Measurements from ENCODE around the gene UBD. TPM values are rescaled to one million over a fixed set of nuclear protein-coding genes. Genes with fewer than 3 reads are reported as not detected.

UBD gene
- total RNA-seq, 1 donor from 2014 or later, result not detected

GRCh38 chr6:29522227-29522626 lies 37.3 kb downstream of the UBD start:
- no peak for DNase-seq (ENCODE audit: low spot score)
- H3K36me3 Mint-ChIP-seq (ENCODE audit: low read depth), result no peaks in the 10 kb centered on the region
- H3K27me3 Mint-ChIP-seq (ENCODE audit: low read depth), result peaks cover 5% of the 10 kb centered on the region
- H3K27ac Mint-ChIP-seq (ENCODE audit: unreplicated experiment), result no peak overlapping the region
- no peak for TF ChIP-seq CTCF (IDR thresholded peaks at IDR 0.05)
- no peak overlapping the region for H3K4me3 Mint-ChIP-seq (ENCODE audit: unreplicated experiment)
- no peaks in the 10 kb centered on the region for H3K9me3 Mint-ChIP-seq (ENCODE audit: low read depth)
- H3K4me1 Mint-ChIP-seq (ENCODE audit: low read depth), result no peaks in the 10 kb centered on the region

DNA sequence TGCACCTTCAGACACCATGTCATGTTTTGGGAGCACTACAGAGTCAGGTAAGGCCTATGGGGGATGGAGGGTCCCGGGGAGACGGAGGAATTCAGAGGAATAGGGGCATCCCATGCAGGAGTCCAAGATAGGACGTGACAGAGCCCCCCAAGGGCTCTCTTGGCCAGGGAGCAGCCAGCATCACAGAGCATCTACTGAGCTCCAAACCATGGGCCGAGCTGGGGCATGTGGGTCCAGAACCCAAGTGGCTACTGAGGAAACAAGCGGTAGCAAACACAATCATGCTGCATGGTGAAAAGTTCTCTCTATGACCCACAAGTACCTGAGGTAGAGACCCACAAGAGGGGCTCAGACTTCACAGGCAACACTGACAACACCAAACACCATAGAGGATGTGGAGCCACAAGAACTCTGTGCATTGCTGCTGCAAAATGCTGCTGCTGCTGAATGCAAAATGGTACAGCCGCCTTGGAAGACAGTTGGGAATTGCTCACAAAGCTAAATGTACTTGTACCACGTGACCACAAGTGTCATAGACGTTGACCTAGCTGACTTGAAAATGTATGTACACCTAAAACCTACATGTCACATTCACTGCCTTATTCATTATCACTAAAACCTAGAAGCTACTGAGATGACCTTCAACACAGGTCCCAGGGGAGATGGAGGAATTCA lies 38.4 kb downstream of the UBD start:
- DNase-seq (ENCODE audit: low spot score), result no peak
- Mint-ChIP-seq H3K4me3 (ENCODE audit: unreplicated experiment) (no peak overlapping the region), H3K36me3 (ENCODE audit: low read depth) (no peaks in the 10 kb centered on the region), H3K27me3 (ENCODE audit: low read depth) (peaks cover 5% of the 10 kb centered on the region), H3K9me3 (ENCODE audit: low read depth) (peaks cover 7% of the 10 kb centered on the region), H3K4me1 (ENCODE audit: low read depth) (peaks cover 3% of the 10 kb centered on the region), H3K27ac (ENCODE audit: unreplicated experiment) (no peak overlapping the region)
- no peak for TF ChIP-seq CTCF (IDR thresholded peaks at IDR 0.05)

DNA sequence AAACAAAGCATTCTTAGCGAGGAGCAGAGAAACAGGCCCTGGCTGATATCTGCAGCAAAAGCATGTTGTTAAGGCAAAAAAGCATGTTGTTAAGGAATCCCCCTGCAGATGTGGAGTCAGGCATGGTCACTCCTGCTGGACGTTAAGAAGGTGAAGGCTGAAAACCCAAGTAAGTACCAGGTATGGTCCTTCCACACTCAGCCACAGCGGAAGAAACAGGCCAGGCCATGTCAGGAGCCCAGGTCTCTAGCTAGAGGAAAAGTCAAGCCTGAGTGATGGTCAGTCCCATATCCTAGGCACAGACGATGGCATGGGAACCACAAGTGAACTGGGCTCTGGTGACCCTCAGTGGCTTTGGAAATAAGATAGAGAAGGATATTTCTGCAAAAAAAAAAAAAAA lies 39.3 kb downstream of the UBD start:
- TF ChIP-seq CTCF (IDR thresholded peaks at IDR 0.05), result no peak
- H3K27ac Mint-ChIP-seq (ENCODE audit: unreplicated experiment), result no peak overlapping the region
- no peak for DNase-seq (ENCODE audit: low spot score)
- H3K27me3 Mint-ChIP-seq (ENCODE audit: low read depth), result peaks cover 3% of the 10 kb centered on the region
- no peak overlapping the region for H3K4me3 Mint-ChIP-seq (ENCODE audit: unreplicated experiment)
- H3K36me3 Mint-ChIP-seq (ENCODE audit: low read depth), result no peaks in the 10 kb centered on the region
- peaks cover 10% of the 10 kb centered on the region for H3K9me3 Mint-ChIP-seq (ENCODE audit: low read depth)
- H3K4me1 Mint-ChIP-seq (ENCODE audit: low read depth), result peaks cover 7% of the 10 kb centered on the region

DNA sequence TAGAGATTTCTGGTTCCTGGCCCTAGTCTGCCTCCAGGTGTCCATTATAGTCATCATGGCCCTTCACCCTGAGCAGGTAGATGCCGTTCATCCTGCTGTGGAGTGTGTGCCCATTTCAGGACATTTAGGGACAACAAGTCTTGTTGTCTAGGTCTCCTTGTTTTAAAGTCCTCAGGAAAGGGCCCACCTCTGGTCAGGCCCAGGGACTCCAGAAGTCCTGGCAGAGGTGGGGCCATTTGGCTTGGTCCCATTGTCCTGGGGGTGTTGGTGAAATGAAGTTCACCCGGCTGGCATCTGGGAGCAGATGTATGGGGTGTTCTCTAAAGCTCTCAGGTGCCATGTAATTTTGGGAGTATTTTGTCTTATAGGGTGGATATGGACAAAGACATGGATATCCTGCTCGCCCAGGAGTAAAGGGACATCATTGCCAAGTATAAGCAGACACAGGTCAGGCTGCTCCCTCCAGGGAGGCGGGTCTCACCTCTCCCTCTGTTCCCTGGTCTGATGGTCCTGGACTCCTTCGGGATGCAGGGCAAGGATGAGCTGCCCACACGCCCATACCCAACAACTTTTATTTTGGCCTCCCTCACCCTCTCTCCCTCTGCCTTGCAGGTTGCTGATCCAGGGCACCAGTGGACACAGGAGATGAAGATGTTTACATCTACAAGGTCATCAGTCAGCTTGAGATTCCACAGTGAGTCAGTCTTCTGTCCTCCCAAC lies 40.1 kb downstream of the UBD start:
- H3K4me3 Mint-ChIP-seq (ENCODE audit: unreplicated experiment), result no peak overlapping the region
- H3K27ac Mint-ChIP-seq (ENCODE audit: unreplicated experiment), result no peak overlapping the region
- TF ChIP-seq CTCF (IDR thresholded peaks at IDR 0.05), result no peak
- H3K36me3 Mint-ChIP-seq (ENCODE audit: low read depth), result no peaks in the 10 kb centered on the region
- H3K27me3 Mint-ChIP-seq (ENCODE audit: low read depth), result peaks cover 1% of the 10 kb centered on the region
- no peak for DNase-seq (ENCODE audit: low spot score)
- H3K4me1 Mint-ChIP-seq (ENCODE audit: low read depth), result peaks cover 7% of the 10 kb centered on the region
- peaks cover 16% of the 10 kb centered on the region for H3K9me3 Mint-ChIP-seq (ENCODE audit: low read depth)

DNA sequence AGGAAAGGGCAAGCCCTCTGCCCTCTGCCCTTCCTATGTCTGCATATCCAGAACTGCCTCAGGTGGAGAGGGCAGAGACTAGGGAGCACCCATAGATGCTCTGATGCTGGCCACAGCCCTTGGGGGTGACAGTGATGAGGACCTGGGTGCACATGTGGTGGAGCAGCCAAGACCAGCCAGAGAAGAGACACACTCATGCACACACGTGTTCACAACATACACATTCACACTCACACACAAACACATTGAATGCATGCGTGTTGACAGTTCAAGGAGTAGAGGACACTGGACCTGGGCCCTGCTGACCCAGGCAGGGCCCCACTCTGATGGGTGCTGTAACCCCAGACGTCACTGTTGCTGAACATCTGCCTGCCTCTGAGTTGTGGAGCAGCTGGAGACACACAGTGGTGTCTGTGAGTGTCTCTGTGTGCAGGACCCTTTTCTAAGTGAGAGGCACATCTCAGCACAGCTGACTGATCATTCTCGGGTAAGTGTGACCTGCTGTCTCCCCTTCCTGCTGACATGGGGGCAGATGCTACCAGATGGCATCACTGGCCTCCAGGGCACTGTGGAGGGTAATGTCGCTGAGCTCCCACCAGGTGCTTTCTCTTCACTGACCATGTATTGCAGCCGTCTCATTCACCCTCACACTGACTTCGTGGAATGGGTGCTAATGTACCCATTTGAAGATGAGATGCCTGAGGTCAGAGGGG lies 41.6 kb downstream of the UBD start:
- Mint-ChIP-seq H3K27ac (ENCODE audit: unreplicated experiment) (no peak overlapping the region), H3K9me3 (ENCODE audit: low read depth) (peaks cover 22% of the 10 kb centered on the region), H3K4me3 (ENCODE audit: unreplicated experiment) (no peak overlapping the region), H3K4me1 (ENCODE audit: low read depth) (peaks cover 7% of the 10 kb centered on the region), H3K36me3 (ENCODE audit: low read depth) (no peaks in the 10 kb centered on the region), H3K27me3 (ENCODE audit: low read depth) (no peaks in the 10 kb centered on the region)
- no peak for DNase-seq (ENCODE audit: low spot score)
- no peak for TF ChIP-seq CTCF (IDR thresholded peaks at IDR 0.05)
